NCI-H226 (cell line): ENCODE measurements around the gene ING5.
A peak's percentile ranks its signal among the peaks of the same experiment; 100 is the strongest.
"Not testable (repeated sequence)": the region's sequence is repeated elsewhere in the genome, so short reads cannot be mapped to it uniquely, and the experiment has no call there.

ENCODE experiments used
- DNase-seq: peaks from one replicate; pipeline ENCODE4 v3.0.0-alpha.2; 2015

The ING5 gene

GRCh38 chr2:241701399-241702154 lies at the start of gene ING5:
ING5 (plus strand) TSS chr2:241702039; CDS start chr2:241702066, 27 bp downstream.
- DNase-seq = peak; percentile 85

GRCh38 chr2:241652142-241652541 lies 49.7 kb upstream of the ING5 start:
- DNase-seq = no peak

GRCh38 chr2:241652722-241653121 lies 49.1 kb upstream of the ING5 start:
- DNase-seq = no peak

- DNase-seq = no peak
Observed at GRCh38 chr2:241653210-241653750, 48.6 kb upstream of the ING5 start.

GRCh38 chr2:241654551-241654950 lies 47.3 kb upstream of the ING5 start:
- DNase-seq = no peak

GRCh38 chr2:241655516-241656189 lies 46.2 kb upstream of the ING5 start:
- no peak for DNase-seq

GRCh38 chr2:241656190-241656741 lies 45.6 kb upstream of the ING5 start:
- no peak for DNase-seq

- DNase-seq = no peak
Observed at GRCh38 chr2:241657786-241658254, 44.0 kb upstream of the ING5 start.

GRCh38 chr2:241658296-241658695 lies 43.5 kb upstream of the ING5 start:
- DNase-seq = no peak

- peak; percentile 15 for DNase-seq
Observed at GRCh38 chr2:241659150-241659739, 42.6 kb upstream of the ING5 start.

GRCh38 chr2:241660593-241661213 lies 41.1 kb upstream of the ING5 start:
- DNase-seq = no peak

- not testable (repeated sequence) for DNase-seq
Observed at GRCh38 chr2:241662731-241663130, 39.1 kb upstream of the ING5 start.

- DNase-seq = no peak
Observed at GRCh38 chr2:241665731-241666440, 36.0 kb upstream of the ING5 start.

GRCh38 chr2:241666627-241667400 lies 35.0 kb upstream of the ING5 start:
- DNase-seq = no peak

GRCh38 chr2:241668354-241668753 lies 33.5 kb upstream of the ING5 start:
- no peak for DNase-seq

- no peak for DNase-seq
Observed at GRCh38 chr2:241668839-241669238, 33.0 kb upstream of the ING5 start.

GRCh38 chr2:241670333-241671110 lies 31.3 kb upstream of the ING5 start:
- DNase-seq = no peak

GRCh38 chr2:241671457-241672240 lies 30.2 kb upstream of the ING5 start:
- DNase-seq = no peak
